Thyroid gland (tissue), 4 donors: ENCODE data around the gene SLC10A4.

ENCODE experiments used
- POLR2A ChIP-seq, 2 donors: fragments of 450-650 bp; IDR thresholded peaks; one replicate each; pipeline ENCODE4 v1.6.1; 2017; ENCODE audit warnings: antibody characterized with exemption in 2 of 2, mild to moderate bottlenecking in 2 of 2, moderate library complexity in 1 of 2
- TF ChIP-seq, protein P1 (sequence below), 6 experiments: fragments of 200-600 bp in 3 of 6; fragments of 450-650 bp in 3 of 6; sonication (generic) in 3 of 6; IDR thresholded peaks; one replicate each; pipeline ENCODE4 v1.5.1; 2016 to 2019; ENCODE audit warnings: antibody characterized with exemption in 6 of 6, mild to moderate bottlenecking in 2 of 6, inconsistent platforms in 1 of 6, moderate library complexity in 1 of 6

GRCh38 chr4:48449151-48449550 is 34.0 kb upstream of the SLC10A4 start:
- TF ChIP-seq, protein P1, sequence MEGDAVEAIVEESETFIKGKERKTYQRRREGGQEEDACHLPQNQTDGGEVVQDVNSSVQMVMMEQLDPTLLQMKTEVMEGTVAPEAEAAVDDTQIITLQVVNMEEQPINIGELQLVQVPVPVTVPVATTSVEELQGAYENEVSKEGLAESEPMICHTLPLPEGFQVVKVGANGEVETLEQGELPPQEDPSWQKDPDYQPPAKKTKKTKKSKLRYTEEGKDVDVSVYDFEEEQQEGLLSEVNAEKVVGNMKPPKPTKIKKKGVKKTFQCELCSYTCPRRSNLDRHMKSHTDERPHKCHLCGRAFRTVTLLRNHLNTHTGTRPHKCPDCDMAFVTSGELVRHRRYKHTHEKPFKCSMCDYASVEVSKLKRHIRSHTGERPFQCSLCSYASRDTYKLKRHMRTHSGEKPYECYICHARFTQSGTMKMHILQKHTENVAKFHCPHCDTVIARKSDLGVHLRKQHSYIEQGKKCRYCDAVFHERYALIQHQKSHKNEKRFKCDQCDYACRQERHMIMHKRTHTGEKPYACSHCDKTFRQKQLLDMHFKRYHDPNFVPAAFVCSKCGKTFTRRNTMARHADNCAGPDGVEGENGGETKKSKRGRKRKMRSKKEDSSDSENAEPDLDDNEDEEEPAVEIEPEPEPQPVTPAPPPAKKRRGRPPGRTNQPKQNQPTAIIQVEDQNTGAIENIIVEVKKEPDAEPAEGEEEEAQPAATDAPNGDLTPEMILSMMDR (IDR thresholded peaks at IDR 0.05) = no peak
- no peak for TF ChIP-seq POLR2A (IDR thresholded peaks at IDR 0.05)
